ENCODE measurements around the gene NRIP1. TPM values are rescaled to one million over a fixed set of nuclear protein-coding genes. Genes with fewer than 3 reads are reported as not detected.

NRIP1 gene
- total and polyA plus RNA-seq, 2 of the 8 experiments (the other 6 are each of a cell fraction or from before 2014, with no cell fraction given): 1.5 to 9.3 TPM

- H3K4me3 ChIP-seq (ENCODE audit: extremely low read depth in 1 of 4, insufficient read depth in 2 of 4, low read depth in 3 of 4, low read length in 4 of 4): no peak overlapping the region
- H3K9me3 ChIP-seq (ENCODE audit: insufficient read depth in 2 of 2, low read depth in 1 of 2, low read length in 1 of 2): no peaks in the 10 kb centered on the region; a peak in 1 of 4 replicates
- H2BK20ac ChIP-seq (ENCODE audit: low read length): no peak overlapping the region
- H3K18ac ChIP-seq (ENCODE audit: extremely low read depth, low read length): no peak overlapping the region
- WGBS, 2 experiments (ENCODE audit: extremely low coverage in 1 of 2, insufficient coverage in 1 of 2, insufficient read length in 1 of 2, insufficient replicate concordance in 2 of 2, low coverage in 1 of 2, low lambda C conversion rate in 2 of 2, missing lambda C conversion rate in 1 of 2): 93% methylated on average over 1 of the region's 1 CpG; no CpG with 5 or more reads in 1 of the 2 experiments
- no peak overlapping the region for H3K14ac ChIP-seq (ENCODE audit: insufficient read length)
- peaks cover 0 to 9% (median 0%) of the 10 kb centered on the region in 4 experiments; a peak in 4 of 7 replicates for H3K4me1 ChIP-seq (replicated peaks in 1 of 4; ENCODE audit: control insufficient read depth in 3 of 4, insufficient read depth in 4 of 4, low read length in 3 of 4)
- no peaks in the 10 kb centered on the region for H3K79me2 ChIP-seq (ENCODE audit: control insufficient read depth in 1 of 2, insufficient read depth in 2 of 2, low read length in 2 of 2)
- no peak overlapping the region for H4K91ac ChIP-seq (replicated peaks; ENCODE audit: insufficient read length, low read length)
- H3K9ac ChIP-seq (replicated peaks in 1 of 4; ENCODE audit: extremely low read depth in 1 of 4, low read depth in 3 of 4, low read length in 3 of 4): no peak overlapping the region
- H2AK5ac ChIP-seq (ENCODE audit: low read depth, low read length): no peak overlapping the region
- no peaks in the 10 kb centered on the region for H3K23me2 ChIP-seq (ENCODE audit: low read depth, low read length)
- H2BK5ac ChIP-seq (ENCODE audit: low read depth, low read length): no peak overlapping the region
- H3K27me3 ChIP-seq (replicated peaks in 1 of 4; ENCODE audit: control insufficient read depth in 3 of 4, extremely low read depth in 1 of 4, insufficient read depth in 3 of 4, low read length in 3 of 4): peaks cover 2 to 23% (median 7%) of the 10 kb centered on the region in 4 experiments
- no peak overlapping the region for H2AFZ ChIP-seq (ENCODE audit: low read length)
- H3K4me2 ChIP-seq (ENCODE audit: insufficient read depth in 1 of 2, low read depth in 2 of 2, low read length in 2 of 2): no peak overlapping the region
- no peak overlapping the region for H2BK120ac ChIP-seq (replicated peaks; ENCODE audit: low read depth, low read length)
- no peak overlapping the region for H3K23ac ChIP-seq (ENCODE audit: insufficient read length)
- DNase-seq (ENCODE audit: low read depth in 1 of 2, low spot score in 2 of 2) (no peak), FAIRE-seq (no peak)
- POLR2A ChIA-PET (ENCODE audit: partially characterized antibody): no interaction called here
- no peak for TF ChIP-seq PHF8 (conservative IDR thresholded peaks at IDR 0.05; ENCODE audit: low read depth, low read length)
- no peak for TF ChIP-seq TEAD4 (IDR thresholded peaks at IDR 0.05; ENCODE audit: low read depth, low read length)
- no peak for TF ChIP-seq RAD21 (IDR thresholded peaks at IDR 0.05 in 1 of 2, conservative IDR thresholded peaks at IDR 0.05 in 1 of 2; ENCODE audit: low read depth in 2 of 2, low read length in 2 of 2)
- no peak for TF ChIP-seq TAF7 (optimal IDR thresholded peaks at IDR 0.05; ENCODE audit: borderline replicate concordance, low read depth, low read length)
- no peak for TF ChIP-seq CREB1 (IDR thresholded peaks at IDR 0.05)
- no peak for TF ChIP-seq JUND (IDR thresholded peaks at IDR 0.05; ENCODE audit: low read length)
- no peak for TF ChIP-seq MAX (IDR thresholded peaks at IDR 0.05)
- no peak for TF ChIP-seq KDM1A (IDR thresholded peaks at IDR 0.05; ENCODE audit: borderline replicate concordance, low read length)
- TF ChIP-seq CEBPB (IDR thresholded peaks at IDR 0.05; ENCODE audit: low read depth, low read length): no peak
- no peak for TF ChIP-seq ATF2 (IDR thresholded peaks at IDR 0.05; ENCODE audit: low read length)
- TF ChIP-seq CHD2 (IDR thresholded peaks at IDR 0.05; ENCODE audit: low read length): no peak
- H3K27ac ChIP-seq (ENCODE audit: low read depth, low read length): no peak overlapping the region
- H4K5ac ChIP-seq (ENCODE audit: insufficient read length, low read depth, low read length): no peak overlapping the region
- H3K79me1 ChIP-seq (ENCODE audit: low read depth, low read length): no peaks in the 10 kb centered on the region
- H2BK15ac ChIP-seq (ENCODE audit: low read length): no peak overlapping the region
- CTCF ChIA-PET (ENCODE audit: partially characterized antibody): no interaction called here
- H3K56ac ChIP-seq (replicated peaks; ENCODE audit: insufficient read length, low read depth, low read length): no peak overlapping the region
- no peak overlapping the region for H2BK12ac ChIP-seq (ENCODE audit: low read depth, low read length)
- peaks cover 5 to 13% of the 10 kb centered on the region in 2 experiments for H4K20me1 ChIP-seq (replicated peaks in 1 of 2; ENCODE audit: control insufficient read depth in 1 of 2, insufficient read depth in 2 of 2, low read length in 2 of 2)
- H4K8ac ChIP-seq (ENCODE audit: extremely low read depth, insufficient read depth, low read length): no peak overlapping the region
- H3K4ac ChIP-seq (replicated peaks; ENCODE audit: insufficient read length, low read depth, low read length): no peak overlapping the region
- no peaks in the 10 kb centered on the region for H3K36me3 ChIP-seq (ENCODE audit: control insufficient read depth in 2 of 4, insufficient read depth in 4 of 4, low read length in 3 of 4)
Observed at GRCh38 chr21:15000081-15000480, 64.7 kb downstream of the NRIP1 start.
